NCI-H2171 (cell line): ENCODE measurements around the gene NEO1.
A peak's percentile ranks its signal among the peaks of the same experiment; 100 is the strongest.
"Not testable (repeated sequence)": the region's sequence is repeated elsewhere in the genome, so short reads cannot be mapped to it uniquely, and the experiment has no call there.

ENCODE experiments used
- DNase-seq: peaks from one replicate; lab custom pipeline; 2025; lab: John Stamatoyannopoulos, UW

Gene NEO1

GRCh38 chr15:73141216-73141900 lies 89.1 kb downstream of the NEO1 start:
- DNase-seq = no peak

GRCh38 chr15:73142802-73143762 lies 90.8 kb downstream of the NEO1 start:
- DNase-seq = no peak

GRCh38 chr15:73143763-73144155 lies 91.5 kb downstream of the NEO1 start:
- no peak for DNase-seq

GRCh38 chr15:73146419-73146818 lies 94.2 kb downstream of the NEO1 start:
- DNase-seq = no peak

- DNase-seq = no peak
Observed at GRCh38 chr15:73150831-73151230, 98.6 kb downstream of the NEO1 start.

- DNase-seq = no peak
Observed at GRCh38 chr15:73153024-73153423, 100.8 kb downstream of the NEO1 start.

GRCh38 chr15:73153447-73153846 lies 101.2 kb downstream of the NEO1 start:
- no peak for DNase-seq

- no peak for DNase-seq
Observed at GRCh38 chr15:73156431-73157191, 104.3 kb downstream of the NEO1 start.

GRCh38 chr15:73161546-73161945 lies 109.3 kb downstream of the NEO1 start:
- DNase-seq = no peak

GRCh38 chr15:73165435-73165834 lies 113.2 kb downstream of the NEO1 start:
- DNase-seq = no peak

GRCh38 chr15:73165844-73166243 lies 113.6 kb downstream of the NEO1 start:
- DNase-seq = no peak

- not testable (repeated sequence) for DNase-seq
Observed at GRCh38 chr15:73166711-73167110, 114.4 kb downstream of the NEO1 start.

GRCh38 chr15:73168487-73168886 lies 116.2 kb downstream of the NEO1 start:
- no peak for DNase-seq

- no peak for DNase-seq
Observed at GRCh38 chr15:73171711-73172110, 119.4 kb downstream of the NEO1 start.

GRCh38 chr15:73172508-73172907 lies 120.2 kb downstream of the NEO1 start:
- DNase-seq = no peak

GRCh38 chr15:73174171-73174570 lies 121.9 kb downstream of the NEO1 start:
- DNase-seq = no peak

- no peak for DNase-seq
Observed at GRCh38 chr15:73175382-73175781, 123.1 kb downstream of the NEO1 start.

GRCh38 chr15:73176598-73176997 lies 124.3 kb downstream of the NEO1 start:
- no peak for DNase-seq

- no peak for DNase-seq
Observed at GRCh38 chr15:73183071-73183470, 130.8 kb downstream of the NEO1 start.

GRCh38 chr15:73190189-73190601 lies 137.9 kb downstream of the NEO1 start:
- DNase-seq = no peak

- no peak for DNase-seq
Observed at GRCh38 chr15:73195166-73195565, 142.9 kb downstream of the NEO1 start.

GRCh38 chr15:73196113-73196512 lies 143.8 kb downstream of the NEO1 start:
- DNase-seq = peak; percentile 53
